ENCODE measurements around the gene DTYMK.
A peak's percentile ranks its signal among the peaks of the same experiment; 100 is the strongest.

Gene DTYMK

GRCh38 chr2:241645915-241646645 lies 40.5 kb downstream of the DTYMK start:
- DNase-seq, result no peak

GRCh38 chr2:241645056-241645914 lies 41.3 kb downstream of the DTYMK start:
- no peak for DNase-seq

- no peak for DNase-seq
Measured at GRCh38 chr2:241641631-241642030, 45.0 kb downstream of the DTYMK start.

GRCh38 chr2:241640165-241640795 lies 46.3 kb downstream of the DTYMK start:
- no peak for DNase-seq

GRCh38 chr2:241639385-241639784 lies 47.2 kb downstream of the DTYMK start:
- DNase-seq, result no peak

- DNase-seq, result no peak
Measured at GRCh38 chr2:241638940-241639339, 47.7 kb downstream of the DTYMK start.

- no peak for DNase-seq
Measured at GRCh38 chr2:241637795-241638660, 48.6 kb downstream of the DTYMK start.

GRCh38 chr2:241637018-241637794 lies 49.4 kb downstream of the DTYMK start, which contains the start of the genes ATG4B and THAP4:
Gene ATG4B, plus strand, starts transcription at chr2:241637693. Its CDS starts 22 bp downstream, at chr2:241637715.
Gene THAP4, minus strand, starts transcription at chr2:241637158. Its CDS starts 141 bp downstream, at chr2:241637017.
- DNase-seq, result peak; percentile 70

- no peak for DNase-seq
Measured at GRCh38 chr2:241636182-241637017, 50.2 kb downstream of the DTYMK start.

GRCh38 chr2:241635756-241636155 lies 50.9 kb downstream of the DTYMK start:
- DNase-seq, result no peak

GRCh38 chr2:241633561-241633960 lies 53.1 kb downstream of the DTYMK start:
- DNase-seq, result no peak

GRCh38 chr2:241632478-241633325 lies 53.9 kb downstream of the DTYMK start:
- no peak for DNase-seq

- DNase-seq, result peak; percentile 15
Measured at GRCh38 chr2:241629762-241630435, 56.7 kb downstream of the DTYMK start.

- DNase-seq, result no peak
Measured at GRCh38 chr2:241627675-241628074, 58.9 kb downstream of the DTYMK start.
